Endothelial cell of umbilical vein (primary cell): ENCODE results near the gene EDN2. TPM values are rescaled to one million over a fixed set of nuclear protein-coding genes. Genes with fewer than 3 reads are reported as not detected.

Source experiments
- BruUV-seq: library from RNA; stranded (reverse); fragments of 400-500 nt; replicated peaks from 2 replicates; lab custom pipeline; 2021; lab: Mats Ljungman, UMichigan
- CTCF ChIA-PET: fragments of 300-600, 350-600 bp; sonication (Branson Sonifier 250); formaldehyde crosslinking; loops from one replicate; lab custom pipeline; 2021; ENCODE audit warnings: antibody characterized with exemption, inconsistent platforms; lab: Charles Lee
- POLR2A ChIA-PET: fragments of 300-600, 350-600 bp; sonication (Branson Sonifier 250); formaldehyde crosslinking; loops from one replicate; lab custom pipeline; 2021; ENCODE audit warnings: antibody characterized with exemption, inconsistent platforms; lab: Charles Lee
- DNase-seq: peaks from one replicate; pipeline ENCODE4 v3.0.0-alpha.2; 2011; ENCODE audit warnings: low read depth, low spot score
- FAIRE-seq: peaks from 2 replicates; lab custom pipeline; 2011; peaks lifted over from hg19 to GRCh38; lab: Jason Lieb, UNC
- H2AFZ ChIP-seq: 2 replicates; pipeline ENCODE4 v1.6.0; 2012; ENCODE audit warnings: low read depth, low read length, control low read depth, inconsistent platforms
- H3K27ac ChIP-seq: 2 replicates; pipeline ENCODE4 v1.5.1; 2011; ENCODE audit warnings: low read depth, mild to moderate bottlenecking, control low read depth, low read length, moderate library complexity; ENCODE audit not compliant: insufficient read depth
- H3K27me3 ChIP-seq, 2 experiments: 2 replicates each; pipeline versions ENCODE4 v1.6.0 to v1.6.1; 2011; ENCODE audit warnings: low read length in 2 of 2, mixed read lengths in 1 of 2; ENCODE audit not compliant: control insufficient read depth in 2 of 2, insufficient read depth in 2 of 2
- H3K36me3 ChIP-seq, 2 experiments: 2 replicates in 1 of 2; 3 replicates in 1 of 2; pipeline ENCODE4 v1.5.1; 2011; ENCODE audit warnings: low read length in 2 of 2, mild to moderate bottlenecking in 1 of 2, moderate library complexity in 1 of 2; ENCODE audit not compliant: control insufficient read depth in 2 of 2, insufficient read depth in 2 of 2; ENCODE audit errors: extremely low read depth in 1 of 2
- H3K4me1 ChIP-seq: 3 replicates; pipeline ENCODE4 v1.5.1; 2011; ENCODE audit warnings: mild to moderate bottlenecking, low read length; ENCODE audit not compliant: control insufficient read depth, insufficient read depth; ENCODE audit errors: extremely low read depth
- H3K4me2 ChIP-seq: 2 replicates; pipeline ENCODE4 v1.6.1; 2011; ENCODE audit warnings: low read length, control low read depth, mixed read lengths; ENCODE audit not compliant: insufficient read depth
- H3K4me3 ChIP-seq, 3 experiments: fragments of 200-600 bp in 1 of 3; sonication (generic), shearing (Covaris generic) in 1 of 3; replicated peaks in 1 of 3; 2 replicates each; pipeline ENCODE4 v1.5.1; 2011 to 2016; ENCODE audit warnings: control low read depth in 3 of 3, low read length in 3 of 3, mild to moderate bottlenecking in 2 of 3, inconsistent platforms in 1 of 3, low read depth in 1 of 3, moderate library complexity in 1 of 3; ENCODE audit not compliant: insufficient read depth in 1 of 3
- H3K79me2 ChIP-seq: 2 replicates; pipeline ENCODE4 v1.6.0; 2012; ENCODE audit warnings: low read length, inconsistent platforms; ENCODE audit not compliant: control insufficient read depth, insufficient read depth
- H3K9ac ChIP-seq: replicated peaks from 2 replicates; pipeline ENCODE3; 2011; ENCODE audit warnings: low read length, control low read depth; ENCODE audit not compliant: insufficient read depth; ENCODE audit errors: extremely low read depth
- H3K9me1 ChIP-seq: replicated peaks from 3 replicates; pipeline ENCODE4 v1.6.0; 2011; ENCODE audit warnings: mild to moderate bottlenecking, low read length; ENCODE audit not compliant: control insufficient read depth, insufficient read depth; ENCODE audit errors: extremely low read depth
- H3K9me3 ChIP-seq: replicated peaks from 2 replicates; pipeline ENCODE4 v1.5.1; 2012; ENCODE audit warnings: low read length, inconsistent platforms; ENCODE audit not compliant: control insufficient read depth, insufficient read depth
- H4K20me1 ChIP-seq: replicated peaks from 2 replicates; pipeline ENCODE3; 2011; ENCODE audit warnings: mild to moderate bottlenecking, low read length; ENCODE audit not compliant: control insufficient read depth, insufficient read depth; ENCODE audit errors: extremely low read depth
- CTCF ChIP-seq, 2 donors: IDR thresholded peaks; 1 replicate in 1 of 2; 2 replicates in 1 of 2; pipeline ENCODE4 v1.5.1; 2011; ENCODE audit warnings: low read length in 2 of 2, mild to moderate bottlenecking in 2 of 2, moderate library complexity in 2 of 2, control low read depth in 1 of 2, inconsistent platforms in 1 of 2, low read depth in 1 of 2; ENCODE audit not compliant: insufficient read depth in 1 of 2; ENCODE audit errors: extremely low read depth in 1 of 2
- EZH2 ChIP-seq: IDR thresholded peaks from 2 replicates; pipeline ENCODE4 v1.6.1; 2012; ENCODE audit warnings: borderline replicate concordance, low read depth, mild to moderate bottlenecking, moderate library complexity, low read length, inconsistent platforms; ENCODE audit not compliant: severe bottlenecking
- FOS ChIP-seq: IDR thresholded peaks from 2 replicates; pipeline ENCODE4 v1.6.1; 2011; ENCODE audit warnings: mild to moderate bottlenecking, low read length, moderate library complexity, borderline replicate concordance; ENCODE audit not compliant: insufficient read depth
- GATA2 ChIP-seq: IDR thresholded peaks from 2 replicates; pipeline ENCODE4 v1.7.0; 2011; ENCODE audit warnings: low read depth, mild to moderate bottlenecking, moderate library complexity, mixed read lengths, low read length; ENCODE audit not compliant: insufficient read length, insufficient read depth
- JUN ChIP-seq: IDR thresholded peaks from 2 replicates; pipeline ENCODE4 v1.6.1; 2011; ENCODE audit warnings: borderline replicate concordance, low read depth; ENCODE audit not compliant: insufficient read length, insufficient read depth
- MYC ChIP-seq: IDR thresholded peaks from one replicate; pipeline ENCODE4 v1.6.1; 2011; ENCODE audit warnings: mild to moderate bottlenecking, low read depth, low read length
- POLR2A ChIP-seq: IDR thresholded peaks from 2 replicates; pipeline ENCODE4 v1.6.1; 2012; ENCODE audit warnings: low read depth, mild to moderate bottlenecking, control low read depth, low read length
- POLR2AphosphoS5 ChIP-seq: IDR thresholded peaks from 2 replicates; pipeline ENCODE4 v1.6.1; 2012; ENCODE audit warnings: low read depth, mild to moderate bottlenecking, control low read depth, low read length, moderate library complexity; ENCODE audit not compliant: insufficient read depth
- dilution Hi-C: fragments of 300-500 bp; cut with MboI; formaldehyde crosslinking; loops from one replicate; pipeline ENCODE4 v1.15.0; 2019; ENCODE audit warnings: low sequenced_read_pairs; ENCODE audit not compliant: extremely low pct_ligation_motif_present
- intact Hi-C: fragments of 100-400 bp; cut with micrococcal nuclease; formaldehyde crosslinking; loops from one replicate; pipeline ENCODE4 v1.10.0; 2022
- polyA plus RNA-seq, 4 experiments: library from polyadenylated mRNA; depleted of rRNA in 3 of 4; stranded (reverse) in 3 of 4; unstranded in 1 of 4; fragments of >200 nt; gene quantifications; 2 replicates each; pipeline versions ENCODE4 v1.2.1 to v1.2.3, GENCODE V29; 2011 to 2012; ENCODE audit warnings: missing spikeins in 1 of 4
- total RNA-seq: library from RNA; stranded (reverse); gene quantifications from 2 replicates; pipeline ENCODE4 v1.2.3, GENCODE V29; 2021
- TF ChIP-seq, protein P1 (sequence below): IDR thresholded peaks from 2 replicates; pipeline ENCODE4 v1.6.1; 2011; ENCODE audit not compliant: insufficient read depth, insufficient read length

Gene EDN2
- total and polyA plus RNA-seq, 2 donors (not counting 3 experiments of a cell fraction or from before 2014, with no cell fraction given): not detected

- ChIA-PET CTCF (interaction anchor here (2.6 kb wide), 1 partner anchor 10 kb away, joined by 11 read pairs; no protein-coding TSS in a partner anchor), POLR2A (no interaction called here)
- no peak for TF ChIP-seq POLR2A
- TF ChIP-seq JUN: no peak
- no peak for TF ChIP-seq FOS
- TF ChIP-seq, protein P1, sequence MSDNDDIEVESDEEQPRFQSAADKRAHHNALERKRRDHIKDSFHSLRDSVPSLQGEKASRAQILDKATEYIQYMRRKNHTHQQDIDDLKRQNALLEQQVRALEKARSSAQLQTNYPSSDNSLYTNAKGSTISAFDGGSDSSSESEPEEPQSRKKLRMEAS: no peak
- TF ChIP-seq MYC: no peak
- no peak for TF ChIP-seq EZH2
- TF ChIP-seq GATA2: no peak
- TF ChIP-seq POLR2AphosphoS5: no peak
- no peak for TF ChIP-seq CTCF (IDR thresholded peaks at IDR 0.05; ENCODE audit: extremely low read depth in 1 of 2, insufficient read depth in 1 of 2, low read depth in 1 of 2, low read length in 2 of 2)
- intact Hi-C loops (no loop called here), dilution Hi-C loops (no loop called here)
- Histone ChIP-seq H3K27ac (no peak overlapping the region), H3K36me3 (no peaks in the 10 kb centered on the region), H3K9me1 (no peaks in the 10 kb centered on the region), H3K9me3 (no peaks in the 10 kb centered on the region), H3K4me3 (no peak overlapping the region), H4K20me1 (no peaks in the 10 kb centered on the region), H3K4me1 (no peaks in the 10 kb centered on the region), H3K4me2 (no peak overlapping the region), H2AFZ (no peak overlapping the region), H3K9ac (no peak overlapping the region), H3K79me2 (no peaks in the 10 kb centered on the region), H3K27me3 (no peaks in the 10 kb centered on the region)
- no TSS peak for BruUV-seq
- no peak for FAIRE-seq
- no peak for DNase-seq
Measured at GRCh38 chr1:41466146-41466545, 18.3 kb downstream of the EDN2 start.
